ENCODE measurements around the gene MBD6. TPM values are rescaled to one million over a fixed set of nuclear protein-coding genes. Genes with fewer than 3 reads are reported as not detected.

MBD6 gene
- total RNA-seq, 3 donors from 2014 or later: 116 to 137 (median 120) TPM

- no peaks in the 10 kb centered on the region for H3K9me3 ChIP-seq
- ATAC-seq (no peak), DNase-seq (no peak)
- intact Hi-C loops (cut with DNase I, micrococcal nuclease): no loop called here
- no peak overlapping the region for H3K4me3 ChIP-seq
- peaks cover 2% of the 10 kb centered on the region for H3K4me1 ChIP-seq (ENCODE audit: low read depth)
- no peak for TF ChIP-seq CTCF (IDR thresholded peaks at IDR 0.05)
- no peaks in the 10 kb centered on the region for H3K36me3 ChIP-seq (ENCODE audit: low read depth)
Observed at GRCh38 chr12:57552835-57553313, 30.2 kb downstream of the MBD6 start.

GRCh38 chr12:57553343-57554202 is 30.9 kb downstream of the MBD6 start:
- H3K36me3 ChIP-seq (ENCODE audit: low read depth): no peaks in the 10 kb centered on the region
- ATAC-seq: no peak
- H3K9me3 ChIP-seq: no peaks in the 10 kb centered on the region
- intact Hi-C loops (cut with DNase I, micrococcal nuclease): no loop called here
- TF ChIP-seq CTCF (IDR thresholded peaks at IDR 0.05): no peak
- no peak for DNase-seq
- no peak overlapping the region for H3K4me3 ChIP-seq
- peaks cover 2% of the 10 kb centered on the region for H3K4me1 ChIP-seq (ENCODE audit: low read depth)

- intact Hi-C loops (cut with DNase I, micrococcal nuclease): no loop called here
- TF ChIP-seq CTCF (IDR thresholded peaks at IDR 0.05): no peak
- Histone ChIP-seq H3K9me3 (no peaks in the 10 kb centered on the region), H3K4me3 (no peak overlapping the region), H3K4me1 (ENCODE audit: low read depth) (peaks cover 2% of the 10 kb centered on the region), H3K36me3 (ENCODE audit: low read depth) (no peaks in the 10 kb centered on the region)
- DNase-seq (no peak), ATAC-seq (no peak)
Observed at GRCh38 chr12:57554453-57554852, 31.8 kb downstream of the MBD6 start.

GRCh38 chr12:57554897-57555296 is 32.3 kb downstream of the MBD6 start:
- ATAC-seq (no peak), DNase-seq (no peak)
- H3K36me3 ChIP-seq (ENCODE audit: low read depth): no peaks in the 10 kb centered on the region
- no peak for TF ChIP-seq CTCF (IDR thresholded peaks at IDR 0.05)
- no peaks in the 10 kb centered on the region for H3K4me1 ChIP-seq (ENCODE audit: low read depth)
- no peak overlapping the region for H3K4me3 ChIP-seq
- intact Hi-C loops (cut with DNase I, micrococcal nuclease): no loop called here
- H3K9me3 ChIP-seq: no peaks in the 10 kb centered on the region

- TF ChIP-seq CTCF (IDR thresholded peaks at IDR 0.05): no peak
- no peak for DNase-seq
- intact Hi-C loops (cut with DNase I, micrococcal nuclease): no loop called here
Observed at GRCh38 chr12:57558864-57559263, 36.2 kb downstream of the MBD6 start.

More at GRCh38 chr12:57558864-57559263, 36.2 kb downstream of the MBD6 start:
- Histone ChIP-seq H3K4me3 (no peak overlapping the region), H3K9me3 (no peaks in the 10 kb centered on the region), H3K36me3 (ENCODE audit: low read depth) (no peaks in the 10 kb centered on the region), H3K4me1 (ENCODE audit: low read depth) (no peaks in the 10 kb centered on the region)
- no peak for ATAC-seq
